ENCODE data around the gene PSMB10.
"Not testable (repeated sequence)": the region's sequence is repeated elsewhere in the genome, so short reads cannot be mapped to it uniquely, and the experiment has no call there.

The PSMB10 gene

DNA sequence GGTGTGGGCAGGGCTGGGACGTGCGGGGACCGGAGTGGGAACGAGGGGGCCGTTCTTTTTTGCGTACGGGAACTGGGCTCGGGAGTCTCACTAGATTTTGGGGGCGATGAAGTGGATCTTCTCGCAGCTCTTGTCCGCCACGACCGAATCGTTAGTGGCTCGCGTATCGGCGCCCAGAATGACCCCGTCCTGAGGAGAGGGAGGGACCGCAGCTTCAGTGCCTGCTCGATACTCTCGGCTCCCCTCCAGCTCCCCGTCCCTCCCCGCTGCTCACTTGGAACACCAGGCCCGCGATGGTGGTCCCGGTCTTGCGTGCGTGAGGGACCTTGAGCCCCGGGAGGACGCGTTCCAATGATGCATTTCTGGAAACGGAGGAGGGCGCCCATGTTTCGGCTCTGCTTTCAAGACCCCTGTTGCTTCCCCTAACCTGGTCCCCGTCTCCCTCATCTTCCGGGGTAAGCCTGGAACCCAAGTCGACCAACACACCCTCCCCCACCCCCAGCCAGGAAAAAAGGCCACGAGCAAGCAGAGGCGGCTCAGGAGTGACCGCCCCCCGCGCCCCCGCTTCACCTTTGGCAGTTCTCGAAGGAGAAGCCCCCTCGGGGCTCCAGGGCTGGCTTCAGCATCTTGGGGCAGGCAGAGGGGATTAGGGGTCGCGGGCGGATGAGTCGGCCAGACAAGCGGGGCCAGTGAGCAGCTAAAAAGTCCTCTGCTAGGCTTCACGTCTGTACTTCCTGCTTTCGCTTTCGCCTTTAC, at the start of gene PSMB10:
PSMB10 (minus strand) TSS at position 727 of the 756 bp plus-strand sequence; CDS start at position 626, 101 bp downstream.
- peak; percentile 30 for DNase-seq (ENCODE audit: low spot score)

GRCh38 chr16:67982011-67982696, 45.5 kb upstream of the PSMB10 start:
- no peak for DNase-seq (ENCODE audit: low spot score)

DNA sequence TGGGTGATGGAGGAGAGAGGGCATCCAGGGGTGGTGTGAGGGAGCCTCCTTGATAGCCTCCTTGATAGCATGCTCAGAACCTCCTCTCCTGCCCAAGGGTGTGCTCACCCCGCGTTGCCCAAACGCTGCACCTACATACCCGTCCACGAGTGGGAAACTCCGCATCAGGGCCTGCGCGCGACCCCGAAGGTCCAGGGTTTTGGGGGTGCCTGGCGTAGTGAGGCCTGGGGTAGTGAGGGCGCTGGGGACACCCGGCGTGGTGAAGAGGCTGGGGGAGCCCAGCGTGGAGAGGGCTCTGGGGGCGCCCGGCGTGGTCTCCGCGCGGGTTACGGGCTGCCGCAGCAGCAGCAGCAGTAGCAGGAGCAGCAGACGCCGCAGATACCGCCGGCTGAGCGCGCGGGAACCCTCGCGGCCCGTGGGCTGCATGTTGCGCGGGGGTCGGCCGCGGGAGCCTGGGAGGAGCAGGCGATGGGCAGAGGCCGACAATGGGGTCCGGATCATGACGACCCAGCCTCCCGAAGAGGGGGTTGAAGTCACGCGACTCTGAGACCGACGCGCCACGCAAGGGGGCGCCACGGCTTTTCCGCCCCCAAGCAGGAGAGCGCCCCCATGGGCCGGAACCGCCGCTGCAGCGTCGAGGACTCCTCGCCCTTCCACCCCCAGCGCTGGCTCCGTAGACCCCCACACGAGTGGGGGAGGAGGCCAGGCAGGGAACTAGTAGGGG, 43.5 kb upstream of the PSMB10 start, which contains the start of gene DPEP3:
DPEP3 (minus strand) TSS at position 545 of the 724 bp plus-strand sequence; CDS start at position 426, 119 bp downstream.
- no peak for DNase-seq (ENCODE audit: low spot score)

- DNase-seq (ENCODE audit: low spot score), result no peak
Observed at GRCh38 chr16:67977469-67978227, 41.0 kb upstream of the PSMB10 start.

DNA sequence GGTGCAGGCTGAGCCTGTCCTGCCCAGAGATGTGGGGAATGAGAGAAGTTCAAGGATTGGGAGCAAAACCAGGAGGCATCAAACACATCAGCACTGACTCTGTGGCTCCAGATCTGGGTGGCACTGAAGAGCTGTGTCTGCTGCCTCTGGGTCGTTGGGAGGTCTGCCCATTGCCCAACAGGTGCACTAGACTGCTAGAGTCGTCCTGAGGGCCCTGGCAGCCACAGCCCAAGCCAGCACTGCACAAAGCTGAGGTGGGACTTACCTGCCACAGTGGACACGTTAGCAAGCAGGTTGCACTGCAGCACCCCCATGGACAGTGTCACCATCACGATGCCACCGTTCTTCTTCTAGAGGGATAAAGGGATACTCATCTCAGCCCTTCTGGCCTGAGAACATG, 40.4 kb upstream of the PSMB10 start:
- no peak for DNase-seq (ENCODE audit: low spot score)

DNA sequence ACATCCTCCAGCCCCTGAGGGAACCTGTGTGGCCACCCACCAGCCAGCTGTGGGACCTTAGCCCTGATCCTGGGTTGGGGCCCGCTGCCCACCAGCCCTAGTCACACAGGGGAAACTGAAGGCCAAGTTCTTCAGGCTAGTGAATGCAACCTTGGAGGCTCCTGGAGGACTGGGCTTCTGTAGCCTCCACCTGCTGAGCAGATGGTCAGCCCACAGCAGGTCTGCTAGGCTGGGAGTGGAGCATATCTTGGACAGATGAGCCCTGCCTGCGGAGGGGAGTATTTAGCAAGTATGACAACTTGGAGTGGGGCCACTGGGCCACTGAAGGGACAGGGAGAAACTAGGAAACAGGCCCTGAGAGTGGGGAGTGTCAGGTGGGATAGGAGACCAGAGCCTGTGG, 39.6 kb upstream of the PSMB10 start:
- DNase-seq (ENCODE audit: low spot score), result no peak

GRCh38 chr16:67975321-67976105, 38.9 kb upstream of the PSMB10 start:
- DNase-seq (ENCODE audit: low spot score), result no peak

- not testable (repeated sequence) for DNase-seq (ENCODE audit: low spot score)
Observed at GRCh38 chr16:67972285-67972684, 35.6 kb upstream of the PSMB10 start.

GRCh38 chr16:67971111-67971510, 34.5 kb upstream of the PSMB10 start:
- DNase-seq (ENCODE audit: low spot score), result no peak

GRCh38 chr16:67969254-67970039, 32.8 kb upstream of the PSMB10 start:
- peak; percentile 16 for DNase-seq (ENCODE audit: low spot score)

DNA sequence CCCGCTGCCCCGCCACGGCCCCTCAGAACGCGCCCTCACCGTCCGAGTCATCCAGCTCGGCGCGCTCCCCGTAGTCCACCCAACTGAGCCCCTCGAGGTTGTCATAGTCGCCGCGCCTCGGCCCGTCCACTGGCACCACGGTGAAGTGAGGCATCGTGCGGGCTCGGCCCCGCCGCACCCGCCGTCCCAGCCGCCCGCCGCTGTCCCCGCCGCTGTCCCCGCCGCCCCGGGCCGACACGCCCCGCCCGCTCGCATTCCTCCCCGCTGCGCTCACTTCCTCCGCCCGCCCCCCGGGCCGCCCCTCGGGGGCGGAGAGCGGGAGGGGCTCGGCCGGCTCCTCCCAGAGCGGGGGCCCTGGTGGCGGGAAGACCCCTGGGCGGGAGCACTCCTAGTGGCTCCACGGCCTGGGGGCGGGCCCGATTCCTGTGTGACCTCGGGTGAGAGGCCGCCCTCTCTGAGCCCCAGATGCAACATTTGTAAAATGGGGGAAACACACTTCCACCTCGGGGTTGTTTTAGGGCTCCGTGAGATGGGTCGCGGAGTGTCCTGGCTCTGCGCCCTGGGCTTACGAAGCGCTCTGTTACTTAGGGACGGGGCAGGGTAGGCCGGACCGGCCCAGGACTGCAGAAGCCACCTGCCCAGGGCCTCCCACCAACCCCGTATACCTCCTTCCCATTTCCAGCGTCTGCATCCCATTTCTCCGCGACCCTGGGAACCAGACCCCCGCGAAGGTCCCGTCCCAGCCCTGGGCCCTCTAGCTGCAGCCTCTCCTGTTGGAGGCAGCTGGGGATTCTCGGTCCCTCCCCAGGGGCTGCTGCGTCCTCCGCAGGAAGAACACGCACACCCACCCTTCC, 32.0 kb upstream of the PSMB10 start, which contains the start of gene SLC12A4:
SLC12A4 (minus strand) TSS at position 238 of the 854 bp plus-strand sequence; CDS start at position 154, 84 bp downstream.
- peak; percentile 83 for DNase-seq (ENCODE audit: low spot score)

GRCh38 chr16:67967958-67968399, 31.3 kb upstream of the PSMB10 start:
- DNase-seq (ENCODE audit: low spot score), result peak; percentile 2

- DNase-seq (ENCODE audit: low spot score), result peak; percentile 30
Observed at GRCh38 chr16:67967183-67967957, 30.7 kb upstream of the PSMB10 start.

GRCh38 chr16:67966549-67967182, 30.0 kb upstream of the PSMB10 start:
- no peak for DNase-seq (ENCODE audit: low spot score)

DNA sequence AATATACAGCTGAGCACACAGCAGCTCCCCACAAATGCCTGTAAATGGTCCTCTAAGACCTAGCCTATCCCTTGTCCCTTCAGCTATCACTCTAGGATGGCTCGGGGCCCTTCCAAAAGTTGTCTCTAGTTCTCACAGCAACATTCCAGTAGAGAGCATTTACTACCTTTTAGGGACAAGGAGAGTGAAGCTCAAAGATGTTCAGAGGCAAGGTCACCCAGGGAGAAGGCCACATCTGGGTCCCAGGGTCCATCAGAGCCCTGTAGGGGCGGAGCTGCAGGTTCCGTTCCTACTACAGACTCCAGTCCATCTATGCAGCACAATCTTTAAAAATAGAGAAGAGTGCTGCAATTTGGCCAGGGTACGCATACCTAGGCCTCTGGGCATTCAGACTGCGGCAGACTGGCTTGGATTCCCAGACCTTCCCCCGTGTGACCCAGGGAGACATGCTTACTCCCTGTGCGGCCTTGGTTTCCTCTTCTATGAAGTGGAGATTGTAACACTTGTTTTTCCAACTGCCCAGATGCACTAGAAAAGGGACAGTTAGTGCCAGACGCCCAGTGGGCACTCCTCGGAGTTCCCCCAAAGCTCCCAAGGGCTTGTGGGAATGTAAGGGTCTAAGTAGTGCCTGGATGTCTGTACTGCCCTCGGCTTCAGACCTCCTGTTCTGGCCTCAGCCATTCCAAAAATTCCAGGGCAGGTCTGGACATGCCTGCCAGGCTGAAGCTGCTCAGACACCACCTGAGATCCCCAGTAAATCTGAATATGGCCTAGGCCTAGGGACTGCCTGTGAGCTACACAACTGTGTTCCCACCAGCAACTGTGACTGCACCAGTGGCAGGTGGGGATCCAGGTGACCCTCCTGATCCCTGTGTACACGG, 29.3 kb upstream of the PSMB10 start:
- no peak for DNase-seq (ENCODE audit: low spot score)

GRCh38 chr16:67964477-67965131, 28.0 kb upstream of the PSMB10 start:
- DNase-seq (ENCODE audit: low spot score), result no peak

Measured in CD4-positive, alpha-beta T cell treated with Interleukin-15 for 4 hours (primary cell).